IMR-90 (cell line): Measurements from ENCODE around the gene DSCAML1. TPM values are rescaled to one million over a fixed set of nuclear protein-coding genes. Genes with fewer than 3 reads are reported as not detected.

ENCODE experiments used
- ATAC-seq: fragments of 200-7000 bp; cut with Tn5 transposase; 2 replicates; pipeline ENCODE4 v1.9.1; 2020; ENCODE audit warnings: low read depth, mild to moderate bottlenecking, moderate library complexity
- BruUV-seq: library from RNA; stranded (reverse); fragments of 400-500 nt; replicated peaks from 2 replicates; lab custom pipeline; 2021; lab: Mats Ljungman, UMichigan
- CTCF ChIA-PET: fragments of 300-600 bp; formaldehyde crosslinking; extraction: SDS; loops from one replicate; lab custom pipeline; 2021; ENCODE audit warnings: antibody characterized with exemption; lab: Yijun Ruan, JAX
- POLR2A ChIA-PET: fragments of 300-600 bp; sonication (Branson Sonifier 250); formaldehyde crosslinking; loops from one replicate; lab custom pipeline; 2022; ENCODE audit warnings: antibody characterized with exemption; ENCODE audit not compliant: unreplicated experiment; lab: Charles Lee
- DNase-seq: peaks from one replicate; pipeline ENCODE4 v3.0.0; 2013
- H2AFZ ChIP-seq: replicated peaks from 2 replicates; pipeline ENCODE3; 2013; ENCODE audit warnings: low read length, mild to moderate bottlenecking; ENCODE audit not compliant: poor library complexity
- H2AK5ac ChIP-seq: 2 replicates; pipeline ENCODE4 v1.6.1; 2013; ENCODE audit warnings: low read depth, low read length, inconsistent platforms
- H2AK9ac ChIP-seq: replicated peaks from 2 replicates; pipeline ENCODE3; 2013; ENCODE audit warnings: mild to moderate bottlenecking, low read depth, low read length, moderate library complexity; ENCODE audit not compliant: poor library complexity
- H2BK120ac ChIP-seq: 2 replicates; pipeline ENCODE4 v1.6.1; 2013; ENCODE audit warnings: low read depth, low read length, inconsistent platforms
- H2BK15ac ChIP-seq: 3 replicates; pipeline ENCODE4 v1.6.1; 2013; ENCODE audit warnings: low read depth, low read length, inconsistent platforms
- H2BK20ac ChIP-seq: 2 replicates; pipeline ENCODE4 v1.6.1; 2013; ENCODE audit warnings: low read depth, mild to moderate bottlenecking, inconsistent platforms, low read length, moderate library complexity
- H2BK5ac ChIP-seq: 2 replicates; pipeline ENCODE4 v1.6.1; 2013; ENCODE audit warnings: mild to moderate bottlenecking, low read depth, low read length, inconsistent platforms; ENCODE audit not compliant: poor library complexity, severe bottlenecking
- H3K14ac ChIP-seq: replicated peaks from 2 replicates; pipeline ENCODE4 v1.6.1; 2013; ENCODE audit warnings: low read depth, low read length, inconsistent platforms
- H3K18ac ChIP-seq: 2 replicates; pipeline ENCODE4 v1.6.1; 2013; ENCODE audit warnings: low read depth, low read length, control low read depth
- H3K23ac ChIP-seq: 2 replicates; pipeline ENCODE4 v1.6.1; 2013; ENCODE audit warnings: low read depth, low read length, inconsistent platforms
- H3K27ac ChIP-seq: 2 replicates; pipeline ENCODE4 v1.5.1; 2013; ENCODE audit warnings: mild to moderate bottlenecking, control low read depth, low read length; ENCODE audit not compliant: insufficient read depth
- H3K27me3 ChIP-seq: 2 replicates; pipeline ENCODE4 v1.6.1; 2013; ENCODE audit warnings: low read length; ENCODE audit not compliant: control insufficient read depth, insufficient read depth
- H3K36me3 ChIP-seq: 2 replicates; pipeline ENCODE4 v1.6.1; 2013; ENCODE audit warnings: low read length, mixed read lengths; ENCODE audit not compliant: control insufficient read depth, insufficient read depth
- H3K4ac ChIP-seq: 2 replicates; pipeline ENCODE4 v1.6.1; 2013; ENCODE audit warnings: low read depth, low read length, inconsistent platforms
- H3K4me1 ChIP-seq: 2 replicates; pipeline ENCODE4 v1.6.1; 2013; ENCODE audit warnings: low read length, mixed read lengths; ENCODE audit not compliant: control insufficient read depth, insufficient read depth
- H3K4me2 ChIP-seq: 2 replicates; pipeline ENCODE4 v1.6.1; 2013; ENCODE audit warnings: low read depth, mild to moderate bottlenecking, control low read depth, low read length, moderate library complexity
- H3K4me3 ChIP-seq: 2 replicates; pipeline ENCODE4 v1.5.1; 2013; ENCODE audit warnings: low read depth, mild to moderate bottlenecking, control low read depth, low read length, moderate library complexity; ENCODE audit not compliant: insufficient read depth
- H3K56ac ChIP-seq: 2 replicates; pipeline ENCODE4 v1.6.1; 2013; ENCODE audit warnings: low read length, inconsistent platforms; ENCODE audit not compliant: insufficient read depth; ENCODE audit errors: extremely low read depth
- H3K79me1 ChIP-seq, 2 experiments: 2 replicates each; pipeline ENCODE4 v1.6.1; 2013; ENCODE audit warnings: low read length in 2 of 2, inconsistent platforms in 1 of 2, low read depth in 1 of 2
- H3K9ac ChIP-seq: 2 replicates; pipeline ENCODE4 v1.6.1; 2013; ENCODE audit warnings: low read depth, low read length, control low read depth
- H3K9me1 ChIP-seq: 2 replicates; pipeline ENCODE4 v1.6.1; 2013; ENCODE audit warnings: low read length, inconsistent platforms; ENCODE audit not compliant: insufficient read depth
- H3K9me3 ChIP-seq: 2 replicates; pipeline ENCODE4 v1.6.1; 2013; ENCODE audit warnings: low read length; ENCODE audit not compliant: control insufficient read depth, insufficient read depth
- H4K20me1 ChIP-seq: 2 replicates; pipeline ENCODE4 v1.6.1; 2013; ENCODE audit warnings: low read length, inconsistent platforms; ENCODE audit not compliant: insufficient read depth
- H4K5ac ChIP-seq: 2 replicates; pipeline ENCODE4 v1.6.1; 2013; ENCODE audit warnings: mild to moderate bottlenecking, low read depth, low read length, control low read depth
- H4K8ac ChIP-seq, 2 experiments: 2 replicates each; pipeline ENCODE4 v1.6.1; 2013; ENCODE audit warnings: low read depth in 2 of 2, low read length in 2 of 2, control low read depth in 1 of 2, inconsistent platforms in 1 of 2
- H4K91ac ChIP-seq: 2 replicates; pipeline ENCODE4 v1.6.1; 2013; ENCODE audit warnings: low read depth, low read length, inconsistent platforms; ENCODE audit not compliant: insufficient read depth
- BHLHE40 ChIP-seq: fragments of 150-350 bp; IDR thresholded peaks from 2 replicates; pipeline ENCODE4 v1.6.1; 2016; ENCODE audit warnings: mild to moderate bottlenecking, low read depth, low read length
- CEBPB ChIP-seq: IDR thresholded peaks from 2 replicates; pipeline ENCODE4 v1.6.1; 2012; ENCODE audit warnings: low read depth, low read length, improper control_type of control experiment
- CHD1 ChIP-seq: IDR thresholded peaks from 2 replicates; pipeline ENCODE4 v1.6.1; 2012; ENCODE audit warnings: low read depth, low read length, improper control_type of control experiment
- FOS ChIP-seq: fragments of 150-350 bp; IDR thresholded peaks from 2 replicates; pipeline ENCODE4 v1.6.1; 2016; ENCODE audit warnings: low read depth, low read length
- MAFK ChIP-seq: IDR thresholded peaks from 2 replicates; pipeline ENCODE4 v1.6.1; 2012; ENCODE audit warnings: low read depth, low read length, improper control_type of control experiment
- MAZ ChIP-seq: IDR thresholded peaks from 2 replicates; pipeline ENCODE4 v1.6.1; 2012; ENCODE audit warnings: low read depth, mild to moderate bottlenecking, low read length, improper control_type of control experiment, moderate library complexity, borderline replicate concordance
- MXI1 ChIP-seq: IDR thresholded peaks from 2 replicates; pipeline ENCODE4 v1.6.1; 2012; ENCODE audit warnings: low read depth, mild to moderate bottlenecking, low read length, moderate library complexity, borderline replicate concordance
- POLR2A ChIP-seq: IDR thresholded peaks from 2 replicates; pipeline ENCODE4 v1.6.1; 2012; ENCODE audit warnings: mild to moderate bottlenecking, low read depth, low read length
- RAD21 ChIP-seq: IDR thresholded peaks from 2 replicates; pipeline ENCODE4 v1.6.1; 2012; ENCODE audit warnings: low read length, improper control_type of control experiment
- RCOR1 ChIP-seq: IDR thresholded peaks from 2 replicates; pipeline ENCODE4 v1.6.1; 2012; ENCODE audit warnings: mild to moderate bottlenecking, low read length, improper control_type of control experiment; ENCODE audit not compliant: insufficient replicate concordance
- SMC3 ChIP-seq: fragments of 150-350 bp; IDR thresholded peaks from 2 replicates; pipeline ENCODE4 v1.6.1; 2016; ENCODE audit warnings: low read depth, mild to moderate bottlenecking, antibody characterized with exemption, low read length, moderate library complexity
- WGBS, 2 experiments: methylation state at CpG; one replicate each; pipeline versions ENCODE4 v1.1.5 to v1.1.7; 2013; ENCODE audit warnings: missing lambda C conversion rate in 2 of 2; ENCODE audit not compliant: insufficient read length in 1 of 2; ENCODE audit errors: extremely low coverage in 2 of 2; 5-methylcytosine and 5-hydroxymethylcytosine counted together
- dilution Hi-C: fragments of 300-500 bp; cut with HindIII; formaldehyde crosslinking; loops from one replicate; pipeline ENCODE4 v1.14.3; 2018; ENCODE audit warnings: low sequenced_read_pairs; ENCODE audit not compliant: unreplicated experiment
- in situ Hi-C: fragments of 300-500 bp; cut with MboI; formaldehyde crosslinking; loops from 3 replicates; pipeline ENCODE4 v1.14.3; 2019; ENCODE audit warnings: low sequenced_read_pairs, inconsistent platforms, mixed read lengths
- intact Hi-C: fragments of 100-400 bp; cut with micrococcal nuclease; formaldehyde crosslinking; loops from 2 replicates; pipeline ENCODE4 v1.10.0; 2022
- polyA plus RNA-seq, 3 experiments: library from polyadenylated mRNA; depleted of rRNA; stranded (reverse); fragments of >200 nt; gene quantifications; 2 replicates each; pipeline ENCODE4 v1.2.3, GENCODE V29; 2012; ENCODE audit warnings: low replicate concordance in 1 of 3
- total RNA-seq: library from RNA; depleted of rRNA; stranded (reverse); fragments of >200 nt; gene quantifications from 2 replicates; pipeline ENCODE4 v1.2.3, GENCODE V29; 2012
- TF ChIP-seq, protein P1 (sequence below): fragments of 150-350 bp; IDR thresholded peaks from 2 replicates; pipeline ENCODE4 v1.6.1; 2016; ENCODE audit warnings: low read depth, mild to moderate bottlenecking, low read length, moderate library complexity, borderline replicate concordance
- TF ChIP-seq, protein P2 (sequence below): fragments of 150-350 bp; IDR thresholded peaks from 2 replicates; pipeline ENCODE4 v1.6.1; 2017; ENCODE audit warnings: mild to moderate bottlenecking, antibody characterized with exemption, low read length, low read depth
- TF ChIP-seq, protein P3 (sequence below): conservative IDR thresholded peaks from 2 replicates; pipeline ENCODE4 v1.5.1; 2012; ENCODE audit warnings: mild to moderate bottlenecking, low read depth, low read length, improper control_type of control experiment

The DSCAML1 gene
- total and polyA plus RNA-seq, 2 of the 4 experiments (the other 2 are of a cell fraction): not detected

DNA sequence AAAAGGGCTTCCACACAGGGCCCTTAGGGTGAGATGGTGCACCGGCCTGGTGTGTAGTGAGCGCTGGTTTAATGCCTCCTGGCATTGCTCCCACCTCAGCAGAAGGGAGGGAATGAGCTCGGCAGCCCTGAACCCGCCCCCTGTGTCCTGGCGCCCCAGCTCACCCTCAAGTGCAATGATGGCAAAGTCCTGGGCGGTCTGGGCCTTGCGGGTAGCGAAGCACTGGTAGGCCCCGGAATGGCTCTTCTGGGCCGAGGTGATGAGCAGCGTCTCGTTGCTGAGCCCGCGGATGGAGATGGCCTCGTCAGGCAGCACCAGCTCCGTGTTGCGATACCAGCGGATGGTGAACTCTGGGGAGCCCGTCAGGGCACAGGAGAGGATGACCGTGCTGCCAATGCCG is 276.1 kb downstream of the DSCAML1 start:
- ChIA-PET CTCF (no interaction called here), POLR2A (no interaction called here)
- Histone ChIP-seq H3K27me3 (peaks cover 3% of the 10 kb centered on the region), H2AFZ (no peak overlapping the region), H2BK15ac (no peak overlapping the region), H3K9me1 (no peaks in the 10 kb centered on the region), H4K20me1 (no peaks in the 10 kb centered on the region), H2BK120ac (no peak overlapping the region), H3K9me3 (no peaks in the 10 kb centered on the region), H3K23ac (no peak overlapping the region), H2AK5ac (no peak overlapping the region), H3K14ac (no peak overlapping the region), H3K36me3 (no peaks in the 10 kb centered on the region), H3K56ac (no peak overlapping the region), H2AK9ac (no peak overlapping the region), H3K4me2 (no peak overlapping the region), H2BK20ac (no peak overlapping the region), H3K4me3 (no peak overlapping the region), H3K27ac (no peak overlapping the region), H4K5ac (no peak overlapping the region), H3K4me1 (no peaks in the 10 kb centered on the region), H3K4ac (no peak overlapping the region), H3K18ac (no peak overlapping the region), H4K91ac (no peak overlapping the region), H2BK5ac (no peak overlapping the region), H3K79me1 (no peaks in the 10 kb centered on the region), H4K8ac (no peak overlapping the region), H3K9ac (no peak overlapping the region)
- no TSS peak for BruUV-seq
- 72% methylated on average over 5 of the region's 21 CpGs; no CpG with 5 or more reads in 1 of the 2 experiments for WGBS, 2 experiments
- dilution Hi-C loops (no loop called here), in situ Hi-C loops (no loop called here), intact Hi-C loops (no loop called here)
- no peak for TF ChIP-seq CEBPB
- TF ChIP-seq RAD21: no peak
- TF ChIP-seq CHD1: no peak
- no peak for TF ChIP-seq MAZ
- no peak for TF ChIP-seq MXI1
- TF ChIP-seq, protein P1, sequence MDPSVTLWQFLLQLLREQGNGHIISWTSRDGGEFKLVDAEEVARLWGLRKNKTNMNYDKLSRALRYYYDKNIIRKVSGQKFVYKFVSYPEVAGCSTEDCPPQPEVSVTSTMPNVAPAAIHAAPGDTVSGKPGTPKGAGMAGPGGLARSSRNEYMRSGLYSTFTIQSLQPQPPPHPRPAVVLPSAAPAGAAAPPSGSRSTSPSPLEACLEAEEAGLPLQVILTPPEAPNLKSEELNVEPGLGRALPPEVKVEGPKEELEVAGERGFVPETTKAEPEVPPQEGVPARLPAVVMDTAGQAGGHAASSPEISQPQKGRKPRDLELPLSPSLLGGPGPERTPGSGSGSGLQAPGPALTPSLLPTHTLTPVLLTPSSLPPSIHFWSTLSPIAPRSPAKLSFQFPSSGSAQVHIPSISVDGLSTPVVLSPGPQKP: no peak
- no peak for TF ChIP-seq FOS
- TF ChIP-seq POLR2A: no peak
- TF ChIP-seq, protein P2, sequence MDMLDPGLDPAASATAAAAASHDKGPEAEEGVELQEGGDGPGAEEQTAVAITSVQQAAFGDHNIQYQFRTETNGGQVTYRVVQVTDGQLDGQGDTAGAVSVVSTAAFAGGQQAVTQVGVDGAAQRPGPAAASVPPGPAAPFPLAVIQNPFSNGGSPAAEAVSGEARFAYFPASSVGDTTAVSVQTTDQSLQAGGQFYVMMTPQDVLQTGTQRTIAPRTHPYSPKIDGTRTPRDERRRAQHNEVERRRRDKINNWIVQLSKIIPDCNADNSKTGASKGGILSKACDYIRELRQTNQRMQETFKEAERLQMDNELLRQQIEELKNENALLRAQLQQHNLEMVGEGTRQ: no peak
- TF ChIP-seq, protein P3, sequence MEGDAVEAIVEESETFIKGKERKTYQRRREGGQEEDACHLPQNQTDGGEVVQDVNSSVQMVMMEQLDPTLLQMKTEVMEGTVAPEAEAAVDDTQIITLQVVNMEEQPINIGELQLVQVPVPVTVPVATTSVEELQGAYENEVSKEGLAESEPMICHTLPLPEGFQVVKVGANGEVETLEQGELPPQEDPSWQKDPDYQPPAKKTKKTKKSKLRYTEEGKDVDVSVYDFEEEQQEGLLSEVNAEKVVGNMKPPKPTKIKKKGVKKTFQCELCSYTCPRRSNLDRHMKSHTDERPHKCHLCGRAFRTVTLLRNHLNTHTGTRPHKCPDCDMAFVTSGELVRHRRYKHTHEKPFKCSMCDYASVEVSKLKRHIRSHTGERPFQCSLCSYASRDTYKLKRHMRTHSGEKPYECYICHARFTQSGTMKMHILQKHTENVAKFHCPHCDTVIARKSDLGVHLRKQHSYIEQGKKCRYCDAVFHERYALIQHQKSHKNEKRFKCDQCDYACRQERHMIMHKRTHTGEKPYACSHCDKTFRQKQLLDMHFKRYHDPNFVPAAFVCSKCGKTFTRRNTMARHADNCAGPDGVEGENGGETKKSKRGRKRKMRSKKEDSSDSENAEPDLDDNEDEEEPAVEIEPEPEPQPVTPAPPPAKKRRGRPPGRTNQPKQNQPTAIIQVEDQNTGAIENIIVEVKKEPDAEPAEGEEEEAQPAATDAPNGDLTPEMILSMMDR: no peak
- TF ChIP-seq RCOR1: no peak
- TF ChIP-seq SMC3: no peak
- TF ChIP-seq MAFK: no peak
- no peak for TF ChIP-seq BHLHE40
- ATAC-seq (no peak), DNase-seq (no peak)
